ENCODE results near the gene SLC24A3.

The SLC24A3 gene

DNA sequence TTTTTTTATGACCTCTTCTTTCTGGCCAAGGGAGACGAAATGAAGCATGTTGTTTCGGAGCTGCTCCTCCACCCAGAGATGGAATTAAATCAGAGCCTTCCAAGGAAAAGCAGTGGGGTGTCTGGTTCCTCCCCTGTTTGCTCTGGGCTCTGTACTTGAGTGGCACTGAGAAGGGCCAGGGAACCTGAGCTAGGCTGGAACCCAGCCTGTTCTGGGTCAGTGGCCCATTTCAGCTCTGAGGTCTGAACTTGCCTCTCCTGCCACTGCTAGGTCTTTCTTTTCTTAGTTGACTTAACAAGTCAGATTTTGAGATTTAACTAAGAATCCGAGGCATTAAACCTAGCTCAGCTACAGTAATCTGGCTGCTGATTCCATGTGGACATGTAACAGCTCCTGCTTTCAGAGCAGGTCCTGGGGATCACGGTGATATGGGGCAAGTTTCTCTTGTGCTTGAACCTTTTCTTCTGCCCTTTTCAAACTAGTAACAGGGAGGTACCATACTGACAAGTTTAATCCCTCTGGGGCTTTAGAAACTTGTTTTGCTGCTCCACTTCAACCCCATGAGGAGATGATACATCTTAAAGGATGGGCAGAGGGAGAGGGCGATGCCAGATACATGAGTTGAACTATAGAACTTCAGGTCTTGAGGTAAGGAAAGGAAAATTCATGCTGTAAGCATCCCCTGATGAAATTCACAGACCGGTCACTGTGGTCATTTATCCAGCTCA lies 101.1 kb downstream of the SLC24A3 start:
- H3K4me3 ChIP-seq (ENCODE audit: low read depth, low read length), result no peak overlapping the region
- TF ChIP-seq, protein P1, sequence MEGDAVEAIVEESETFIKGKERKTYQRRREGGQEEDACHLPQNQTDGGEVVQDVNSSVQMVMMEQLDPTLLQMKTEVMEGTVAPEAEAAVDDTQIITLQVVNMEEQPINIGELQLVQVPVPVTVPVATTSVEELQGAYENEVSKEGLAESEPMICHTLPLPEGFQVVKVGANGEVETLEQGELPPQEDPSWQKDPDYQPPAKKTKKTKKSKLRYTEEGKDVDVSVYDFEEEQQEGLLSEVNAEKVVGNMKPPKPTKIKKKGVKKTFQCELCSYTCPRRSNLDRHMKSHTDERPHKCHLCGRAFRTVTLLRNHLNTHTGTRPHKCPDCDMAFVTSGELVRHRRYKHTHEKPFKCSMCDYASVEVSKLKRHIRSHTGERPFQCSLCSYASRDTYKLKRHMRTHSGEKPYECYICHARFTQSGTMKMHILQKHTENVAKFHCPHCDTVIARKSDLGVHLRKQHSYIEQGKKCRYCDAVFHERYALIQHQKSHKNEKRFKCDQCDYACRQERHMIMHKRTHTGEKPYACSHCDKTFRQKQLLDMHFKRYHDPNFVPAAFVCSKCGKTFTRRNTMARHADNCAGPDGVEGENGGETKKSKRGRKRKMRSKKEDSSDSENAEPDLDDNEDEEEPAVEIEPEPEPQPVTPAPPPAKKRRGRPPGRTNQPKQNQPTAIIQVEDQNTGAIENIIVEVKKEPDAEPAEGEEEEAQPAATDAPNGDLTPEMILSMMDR (IDR thresholded peaks at IDR 0.05; ENCODE audit: borderline replicate concordance, insufficient read depth, low read depth, low read length), result no peak

DNA sequence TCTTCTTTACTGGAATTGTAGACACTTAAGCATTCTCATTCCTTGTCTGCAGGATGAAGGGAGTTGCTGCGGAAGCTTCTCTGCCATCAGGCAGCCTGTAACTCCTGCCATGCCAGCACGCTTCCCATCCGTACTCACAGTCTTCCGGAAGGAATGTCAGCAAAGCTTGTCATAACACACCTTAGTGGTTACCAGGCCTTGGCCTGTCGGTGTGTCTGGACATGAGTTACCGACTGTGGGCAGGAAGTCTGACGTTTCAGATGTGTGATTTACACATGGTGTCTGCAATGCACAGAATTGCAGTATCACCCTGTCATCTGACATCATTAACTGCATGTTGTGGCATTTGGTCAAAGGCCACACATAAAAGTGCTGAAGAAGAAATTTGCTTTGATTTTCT lies 102.2 kb downstream of the SLC24A3 start:
- H3K4me3 ChIP-seq (ENCODE audit: low read depth, low read length), result no peak overlapping the region
- TF ChIP-seq, protein P1 (IDR thresholded peaks at IDR 0.05; ENCODE audit: borderline replicate concordance, insufficient read depth, low read depth, low read length), result no peak

DNA sequence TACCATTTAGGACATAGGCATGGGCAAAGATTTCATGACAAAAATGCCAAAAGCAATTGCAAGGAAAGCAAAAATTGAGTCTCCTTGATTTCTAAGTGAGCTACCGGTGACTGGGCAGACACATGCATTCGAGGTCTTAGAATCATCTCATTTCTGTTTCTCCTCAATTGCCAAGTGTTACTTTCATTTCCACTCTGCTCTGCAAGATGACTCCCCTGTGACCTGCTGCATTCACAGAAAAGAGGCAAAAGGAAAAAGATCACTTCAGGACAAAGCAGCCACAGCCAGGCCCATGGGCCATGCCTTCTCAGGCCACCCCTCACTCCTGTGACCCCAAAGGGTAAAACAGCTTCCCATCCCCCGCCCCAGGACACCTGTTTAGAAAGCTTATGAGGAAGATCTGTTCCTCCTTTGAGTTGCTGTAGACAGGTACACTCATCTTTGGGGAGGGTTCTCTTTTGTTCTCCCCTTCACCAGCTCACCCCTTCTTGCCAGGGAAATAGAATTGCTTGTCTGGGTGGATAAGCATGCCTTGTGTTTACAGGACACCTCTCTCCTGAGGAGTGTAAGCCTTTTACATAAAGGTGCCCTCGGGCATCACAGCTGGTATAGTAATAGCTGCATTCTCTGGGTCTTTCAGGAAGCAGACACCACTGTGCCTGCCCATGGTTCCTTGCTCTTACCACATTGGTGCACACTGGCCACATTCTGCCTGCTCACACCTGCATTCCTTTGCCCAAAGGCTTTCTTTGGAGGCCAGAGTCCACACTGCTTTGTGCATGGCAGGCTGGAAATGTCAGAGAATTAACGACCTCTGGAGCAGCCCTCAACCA lies 105.0 kb downstream of the SLC24A3 start:
- no peak overlapping the region for H3K4me3 ChIP-seq (ENCODE audit: low read depth, low read length)
- TF ChIP-seq, protein P1 (IDR thresholded peaks at IDR 0.05; ENCODE audit: borderline replicate concordance, insufficient read depth, low read depth, low read length), result no peak

DNA sequence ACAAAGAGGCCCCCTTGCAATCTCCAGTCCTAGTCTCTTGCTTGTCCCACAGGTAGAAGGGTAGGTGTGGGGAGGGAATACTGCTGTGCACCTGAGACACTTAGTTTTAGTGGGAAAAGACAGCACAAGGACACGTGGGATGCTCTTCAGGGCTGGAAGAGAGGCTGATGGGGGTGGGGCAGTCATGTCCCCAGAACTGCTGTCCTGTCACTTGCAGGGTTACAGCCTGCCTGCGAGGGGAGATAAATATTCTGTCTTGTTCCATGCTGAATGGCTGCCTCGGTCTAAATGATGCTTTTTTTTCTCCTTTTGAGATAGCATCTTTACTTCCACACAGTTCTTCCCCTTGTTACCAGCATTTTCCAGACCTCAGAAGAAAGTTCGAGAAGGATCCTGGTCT lies 106.2 kb downstream of the SLC24A3 start:
- TF ChIP-seq, protein P1 (IDR thresholded peaks at IDR 0.05; ENCODE audit: borderline replicate concordance, insufficient read depth, low read depth, low read length), result no peak
- H3K4me3 ChIP-seq (ENCODE audit: low read depth, low read length), result no peak overlapping the region

DNA sequence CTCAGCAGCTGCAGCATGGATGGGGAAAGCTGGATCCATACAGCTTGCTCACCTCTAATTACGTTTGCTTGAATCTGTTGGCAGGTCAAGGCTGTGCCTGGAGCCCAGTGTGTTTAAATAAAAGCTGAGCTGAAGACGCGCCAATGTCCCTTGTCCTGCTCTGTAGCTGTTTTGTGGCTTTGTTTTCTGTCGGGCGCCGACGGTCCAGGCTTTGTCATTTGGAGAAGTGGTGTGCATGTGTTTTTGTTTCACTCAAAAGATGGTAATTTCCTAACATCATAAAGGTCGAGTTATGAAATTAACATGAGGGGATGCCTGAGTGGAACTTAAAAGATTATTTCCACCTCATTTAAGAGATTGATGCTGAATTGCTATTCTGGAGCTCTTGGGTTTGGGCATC lies 107.6 kb downstream of the SLC24A3 start:
- H3K4me3 ChIP-seq (ENCODE audit: low read depth, low read length), result no peak overlapping the region

DNA sequence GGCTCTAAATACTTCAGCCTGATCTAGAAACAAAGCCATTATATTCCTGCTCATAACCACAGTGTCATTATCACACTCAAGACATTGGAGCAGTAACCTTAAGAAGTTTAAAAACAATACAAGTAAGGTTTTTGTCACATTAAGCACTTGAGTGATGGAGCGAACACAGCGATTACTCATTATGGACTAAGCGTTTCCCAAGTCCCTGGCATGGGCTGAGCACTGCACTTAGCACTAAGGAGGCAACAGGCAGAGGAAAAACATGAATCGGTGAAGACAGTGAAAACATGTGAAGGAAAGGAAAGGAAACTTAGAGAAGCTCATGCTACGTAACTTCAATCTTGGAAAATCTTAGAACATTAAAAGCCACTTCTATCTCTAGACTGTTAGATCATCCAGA lies 108.7 kb downstream of the SLC24A3 start:
- no peak overlapping the region for H3K4me3 ChIP-seq (ENCODE audit: low read depth, low read length)
- TF ChIP-seq, protein P1 (IDR thresholded peaks at IDR 0.05; ENCODE audit: borderline replicate concordance, insufficient read depth, low read depth, low read length), result no peak

More for the DNA sequence above, 107.6 kb downstream of the SLC24A3 start:
- TF ChIP-seq, protein P1 (IDR thresholded peaks at IDR 0.05; ENCODE audit: borderline replicate concordance, insufficient read depth, low read depth, low read length), result no peak
